HG03280 (cell line): ENCODE measurements around the gene GDE1.
"Not testable (repeated sequence)": the region's sequence is repeated elsewhere in the genome, so short reads cannot be mapped to it uniquely, and the experiment has no call there.

Source experiments
- ATAC-seq: cut with Tn5 transposase; IDR thresholded peaks from one replicate; pipeline ENCODE4 v1.9.1; 2021; ENCODE audit warnings: mild to moderate bottlenecking, moderate library complexity; ENCODE audit not compliant: unreplicated experiment

The GDE1 gene

GRCh38 chr16:19521471-19522396 is at the start of gene GDE1:
TSS of gene GDE1 (minus strand) at chr16:19522098. CDS start at chr16:19521964, 134 bp downstream.
- peak; percentile 78 for ATAC-seq

GRCh38 chr16:19567560-19567959 is 45.7 kb upstream of the GDE1 start:
- ATAC-seq: no peak

- no peak for ATAC-seq
These were observed 44.5 kb upstream of the GDE1 start for GRCh38 chr16:19566362-19566761.

- no peak for ATAC-seq
These were observed 41.5 kb upstream of the GDE1 start for GRCh38 chr16:19563377-19563776.

GRCh38 chr16:19560078-19560477 is 38.2 kb upstream of the GDE1 start:
- ATAC-seq: no peak

- no peak for ATAC-seq
These were observed 37.5 kb upstream of the GDE1 start for GRCh38 chr16:19559242-19559910.

GRCh38 chr16:19555938-19556771 is 34.3 kb upstream of the GDE1 start:
- ATAC-seq: no peak

- peak; percentile 90 for ATAC-seq
These were observed 33.5 kb upstream of the GDE1 start, which contains the start of gene VPS35L for GRCh38 chr16:19555186-19555937. TSS of gene VPS35L (plus strand) at chr16:19555703. CDS start at chr16:19555730, 27 bp downstream.

GRCh38 chr16:19549673-19550072 is 27.8 kb upstream of the GDE1 start:
- no peak for ATAC-seq

- ATAC-seq: no peak
These were observed 26.2 kb upstream of the GDE1 start for GRCh38 chr16:19548144-19548543.

- ATAC-seq: not testable (repeated sequence)
These were observed 21.5 kb upstream of the GDE1 start for GRCh38 chr16:19543278-19543996.

GRCh38 chr16:19542138-19542821 is 20.4 kb upstream of the GDE1 start:
- ATAC-seq: no peak

- no peak for ATAC-seq
These were observed 18.5 kb upstream of the GDE1 start for GRCh38 chr16:19540241-19540970.

GRCh38 chr16:19532601-19533000 is 10.7 kb upstream of the GDE1 start:
- no peak for ATAC-seq

GRCh38 chr16:19528666-19529065 is 6.8 kb upstream of the GDE1 start:
- no peak for ATAC-seq

- no peak for ATAC-seq
These were observed 5.3 kb upstream of the GDE1 start for GRCh38 chr16:19527161-19527560.

- ATAC-seq: no peak
These were observed 3.5 kb upstream of the GDE1 start for GRCh38 chr16:19525385-19525723.

GRCh38 chr16:19524616-19525384 is 2.9 kb upstream of the GDE1 start:
- ATAC-seq: no peak
